Lower leg skin (tissue), 4 donors: ENCODE measurements around the gene C5orf24. TPM values are rescaled to one million over a fixed set of nuclear protein-coding genes. Genes with fewer than 3 reads are reported as not detected.
"Not testable (repeated sequence)": the region's sequence is repeated elsewhere in the genome, so short reads cannot be mapped to it uniquely, and the experiment has no call there.

Source experiments
- DNase-seq, 2 donors: peaks; one replicate each; pipeline ENCODE4 v3.0.0-alpha.2; 2019; ENCODE audit warnings: low spot score in 2 of 2
- H3K4me3 ChIP-seq: fragments of 200-600 bp; sonication (generic); 2 replicates; pipeline ENCODE4 v1.5.1; 2017; ENCODE audit warnings: mild to moderate bottlenecking, low read depth; ENCODE audit not compliant: poor library complexity, severe bottlenecking
- POLR2A ChIP-seq, 2 donors: fragments of 450-650 bp; IDR thresholded peaks; one replicate each; pipeline ENCODE4 v1.6.1; 2016 to 2017; ENCODE audit warnings: antibody characterized with exemption in 2 of 2, mild to moderate bottlenecking in 1 of 2, moderate library complexity in 1 of 2
- WGBS, 2 donors: methylation state at CpG; one replicate each; pipeline ENCODE4 v1.1.5; 2018; 5-methylcytosine and 5-hydroxymethylcytosine counted together
- intact Hi-C: fragments of 100-400 bp; cut with DNase I; formaldehyde crosslinking; loops from one replicate; pipeline ENCODE4 v1.15.0; 2023; ENCODE audit warnings: low total_unique reads
- total RNA-seq, 4 donors: library from RNA; depleted of rRNA; stranded (reverse); fragments of >200 nt; gene quantifications; one replicate each; pipeline ENCODE4 v1.1.0, GENCODE V29; 2016
- TF ChIP-seq, protein P1 (sequence below), 3 donors: fragments of 450-650 bp; IDR thresholded peaks; one replicate each; pipeline ENCODE4 v1.5.1; 2016; ENCODE audit warnings: antibody characterized with exemption in 3 of 3, mild to moderate bottlenecking in 3 of 3, moderate library complexity in 2 of 3

The C5orf24 gene
- total RNA-seq, 4 donors from 2014 or later: 21.5 to 31.2 (median 25.9) TPM

DNA sequence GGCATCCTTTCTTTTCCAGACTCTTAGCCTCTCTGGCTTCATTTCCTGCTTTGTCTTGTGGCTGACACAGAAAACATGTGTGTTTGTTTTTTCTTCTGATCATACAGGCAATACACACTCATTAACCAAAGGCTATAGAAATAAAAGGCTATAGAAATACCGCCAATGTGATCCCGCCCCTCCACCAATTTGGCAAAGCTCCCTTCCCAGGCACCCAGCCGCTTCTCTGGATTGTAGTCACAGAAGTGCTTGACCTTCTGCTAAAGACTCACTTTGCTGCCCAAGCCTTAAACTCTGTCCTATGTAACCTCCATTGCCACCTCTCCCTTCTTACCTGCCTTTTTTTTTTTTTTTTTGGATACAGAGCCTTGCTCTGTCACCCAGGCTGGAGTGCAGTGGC is 33.7 kb downstream of the C5orf24 start:
- H3K4me3 ChIP-seq: no peak overlapping the region
- WGBS, 2 donors: 68 to 73% methylated on average over 3 of the region's 3 CpGs
- peak in 1 of 2 donors; percentile 60 for DNase-seq
- no peak for TF ChIP-seq POLR2A (IDR thresholded peaks at IDR 0.05)
- TF ChIP-seq, protein P1, sequence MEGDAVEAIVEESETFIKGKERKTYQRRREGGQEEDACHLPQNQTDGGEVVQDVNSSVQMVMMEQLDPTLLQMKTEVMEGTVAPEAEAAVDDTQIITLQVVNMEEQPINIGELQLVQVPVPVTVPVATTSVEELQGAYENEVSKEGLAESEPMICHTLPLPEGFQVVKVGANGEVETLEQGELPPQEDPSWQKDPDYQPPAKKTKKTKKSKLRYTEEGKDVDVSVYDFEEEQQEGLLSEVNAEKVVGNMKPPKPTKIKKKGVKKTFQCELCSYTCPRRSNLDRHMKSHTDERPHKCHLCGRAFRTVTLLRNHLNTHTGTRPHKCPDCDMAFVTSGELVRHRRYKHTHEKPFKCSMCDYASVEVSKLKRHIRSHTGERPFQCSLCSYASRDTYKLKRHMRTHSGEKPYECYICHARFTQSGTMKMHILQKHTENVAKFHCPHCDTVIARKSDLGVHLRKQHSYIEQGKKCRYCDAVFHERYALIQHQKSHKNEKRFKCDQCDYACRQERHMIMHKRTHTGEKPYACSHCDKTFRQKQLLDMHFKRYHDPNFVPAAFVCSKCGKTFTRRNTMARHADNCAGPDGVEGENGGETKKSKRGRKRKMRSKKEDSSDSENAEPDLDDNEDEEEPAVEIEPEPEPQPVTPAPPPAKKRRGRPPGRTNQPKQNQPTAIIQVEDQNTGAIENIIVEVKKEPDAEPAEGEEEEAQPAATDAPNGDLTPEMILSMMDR (IDR thresholded peaks at IDR 0.05): no peak
- intact Hi-C loops: no loop called here

DNA sequence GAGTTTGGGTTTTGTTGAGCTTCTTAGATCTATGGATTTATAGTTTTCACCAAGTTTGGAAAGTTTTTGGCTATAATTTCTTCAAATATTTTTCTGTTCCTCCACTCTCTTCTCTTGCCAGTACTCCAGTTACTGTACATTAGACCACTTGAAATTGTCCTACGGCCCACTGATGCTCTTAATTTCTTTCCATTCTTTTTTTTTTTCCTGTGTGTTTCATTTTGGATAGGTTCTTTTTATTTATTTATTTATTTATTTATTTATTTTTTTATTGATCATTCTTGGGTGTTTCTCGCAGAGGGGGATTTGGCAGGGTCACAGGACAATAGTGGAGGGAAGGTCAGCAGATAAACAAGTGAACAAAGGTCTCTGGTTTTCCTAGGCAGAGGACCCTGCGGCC is 35.2 kb downstream of the C5orf24 start:
- H3K4me3 ChIP-seq, DNase-seq, intact Hi-C loops: not testable (repeated sequence)
- 86 to 87% methylated on average over 1 to 2 of the region's 3 CpGs for WGBS, 2 donors

DNA sequence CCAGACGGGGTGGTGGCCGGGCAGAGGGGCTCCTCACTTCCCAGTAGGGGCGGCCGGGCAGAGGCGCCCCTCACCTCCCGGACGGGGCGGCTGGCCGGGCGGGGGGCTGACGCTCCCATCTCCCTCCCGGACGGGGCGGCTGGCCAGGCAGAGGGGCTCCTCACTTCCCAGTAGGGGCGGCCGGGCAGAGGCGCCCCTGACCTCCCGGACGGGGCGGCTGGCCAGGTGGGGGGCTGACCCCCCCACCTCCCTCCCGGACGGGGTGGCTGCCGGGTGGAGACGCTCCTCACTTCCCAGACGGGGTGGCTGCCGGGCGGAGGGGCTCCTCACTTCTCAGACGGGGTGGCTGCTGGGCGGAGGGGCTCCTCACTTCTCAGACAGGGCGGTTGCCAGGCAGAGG is 35.9 kb downstream of the C5orf24 start:
- H3K4me3 ChIP-seq, intact Hi-C loops: not testable (repeated sequence)
- WGBS, 2 donors: 98% methylated on average over 8 of the region's 30 CpGs; no CpG with 5 or more reads in 1 of the 2 donors
- DNase-seq: peak in 1 of 2 donors; percentile 21

DNA sequence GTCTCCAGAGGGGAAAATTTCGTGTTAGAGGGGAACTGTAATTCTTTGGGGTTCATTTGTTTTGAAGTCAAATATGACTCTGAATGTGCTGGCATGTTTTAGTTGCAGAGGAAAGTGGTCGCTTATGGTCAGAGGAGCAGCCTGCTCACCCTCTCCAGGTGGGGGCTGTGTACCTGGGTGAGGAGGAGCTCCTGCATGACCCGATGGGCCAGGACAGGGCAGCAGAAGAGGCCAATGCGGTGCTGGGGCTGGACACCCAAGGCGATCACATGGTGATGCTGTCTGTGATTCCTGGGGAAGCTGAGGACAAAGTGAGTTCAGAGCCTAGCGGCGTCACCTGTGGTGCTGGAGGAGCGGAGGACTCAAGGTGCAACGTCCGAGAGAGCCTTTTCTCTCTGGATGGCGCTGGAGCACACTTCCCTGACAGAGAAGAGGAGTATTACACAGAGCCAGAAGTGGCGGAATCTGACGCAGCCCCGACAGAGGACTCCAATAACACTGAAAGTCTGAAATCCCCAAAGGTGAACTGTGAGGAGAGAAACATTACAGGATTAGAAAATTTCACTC is 41.9 kb downstream of the C5orf24 start:
- 89 to 93% methylated on average over 14 of the region's 14 CpGs for WGBS, 2 donors
- TF ChIP-seq, protein P1 (IDR thresholded peaks at IDR 0.05): no peak
- no peak for TF ChIP-seq POLR2A (IDR thresholded peaks at IDR 0.05)
- intact Hi-C loops: no loop called here
- H3K4me3 ChIP-seq: no peak overlapping the region
- peak in 1 of 2 donors; percentile 68 for DNase-seq

DNA sequence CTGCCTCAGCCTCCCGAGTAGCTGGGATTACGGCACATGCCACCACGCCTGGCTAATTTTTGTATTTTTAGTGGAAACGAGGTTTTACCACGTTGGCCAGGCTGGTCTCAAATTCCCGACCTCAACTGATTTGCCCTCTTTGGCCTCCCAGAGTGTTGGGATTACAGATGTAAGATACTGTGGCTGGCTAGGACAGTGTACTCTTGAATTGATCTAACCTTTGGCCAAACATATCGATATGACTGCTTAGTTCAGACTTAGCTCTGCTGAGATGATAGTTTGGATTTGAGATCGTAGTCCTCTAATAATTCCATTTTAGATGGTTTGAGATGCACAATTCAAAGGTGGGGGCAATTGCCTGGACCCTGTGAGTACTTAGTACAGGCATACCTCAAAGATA is 43.6 kb downstream of the C5orf24 start:
- intact Hi-C loops: no loop called here
- 95 to 98% methylated on average over 8 of the region's 8 CpGs for WGBS, 2 donors
- DNase-seq: peak in 1 of 2 donors; percentile 32
- TF ChIP-seq, protein P1 (IDR thresholded peaks at IDR 0.05): no peak
- no peak overlapping the region for H3K4me3 ChIP-seq

DNA sequence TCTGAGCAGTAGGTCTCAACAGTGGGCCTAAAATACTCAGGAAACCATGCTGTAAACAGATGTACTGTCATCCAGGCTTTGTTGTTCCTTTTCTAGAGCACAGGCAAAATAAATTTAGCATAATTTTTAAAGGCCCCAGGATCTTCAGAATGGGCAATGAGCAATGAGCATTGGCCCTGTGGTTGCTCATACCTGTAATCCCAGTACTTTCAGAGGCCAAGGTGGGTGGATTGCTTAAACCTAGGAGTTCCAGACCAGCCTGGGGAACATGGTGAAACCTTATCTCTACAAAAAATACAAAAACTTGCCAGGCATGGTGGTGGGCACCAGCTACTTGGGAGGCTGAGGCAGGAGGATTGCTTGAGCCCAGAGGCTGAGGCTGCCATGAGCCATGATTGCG is 45.7 kb downstream of the C5orf24 start:
- 92 to 100% methylated on average over 1 of the region's 1 CpG for WGBS, 2 donors
- no peak for DNase-seq
- H3K4me3 ChIP-seq: no peak overlapping the region
- TF ChIP-seq, protein P1 (IDR thresholded peaks at IDR 0.05): no peak
- intact Hi-C loops: no loop called here

DNA sequence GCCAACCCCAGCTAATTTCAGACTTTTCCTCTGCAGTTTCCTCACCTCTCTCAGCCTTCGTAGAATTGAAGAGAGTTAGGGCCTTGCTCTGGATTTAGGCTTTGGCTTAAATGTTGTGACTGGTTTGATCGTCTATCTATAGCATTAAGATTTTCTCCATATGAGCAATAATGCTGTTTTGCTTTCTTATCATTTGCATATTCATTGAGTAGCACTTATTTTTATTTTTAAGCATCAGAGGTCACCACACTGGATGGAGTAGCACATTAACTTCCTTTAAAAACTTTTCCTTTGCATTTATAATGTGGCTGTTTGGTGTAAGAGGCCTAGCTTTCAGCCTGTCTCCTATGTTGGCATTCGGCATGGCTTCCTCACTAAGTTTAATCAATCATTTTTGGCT is 46.5 kb downstream of the C5orf24 start:
- intact Hi-C loops: no loop called here
- 93 to 96% methylated on average over 3 of the region's 3 CpGs for WGBS, 2 donors
- no peak for DNase-seq
- TF ChIP-seq POLR2A (IDR thresholded peaks at IDR 0.05): no peak
- no peak overlapping the region for H3K4me3 ChIP-seq
